ENCODE measurements around the gene NOBOX. TPM values are rescaled to one million over a fixed set of nuclear protein-coding genes. Genes with fewer than 3 reads are reported as not detected.

Gene NOBOX
- total RNA-seq, 2 donors from 2014 or later = not detected

DNA sequence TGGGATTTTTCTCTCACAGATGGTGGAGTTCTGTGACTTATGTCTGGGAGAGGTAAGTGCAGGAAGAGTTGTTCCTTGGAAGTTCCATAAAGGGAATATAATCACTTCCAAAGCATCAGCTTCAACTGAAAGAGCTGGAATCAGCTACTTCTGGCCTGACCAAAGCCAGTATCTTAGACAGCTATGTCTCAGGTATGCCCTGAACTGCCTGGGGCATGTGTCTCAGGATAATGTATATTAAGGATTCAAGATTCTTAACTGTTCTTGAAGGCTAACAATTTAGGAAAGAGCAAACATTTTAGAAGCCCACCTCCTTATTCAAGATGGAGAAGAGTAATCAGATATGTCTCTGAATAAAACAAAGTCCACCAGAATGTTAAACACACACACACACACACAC is 12.4 kb upstream of the NOBOX start:
- Histone ChIP-seq H3K4me3 (no peak overlapping the region), H3K9me3 (no peaks in the 10 kb centered on the region), H3K27me3 (replicated peaks; ENCODE audit: insufficient read depth) (no peaks in the 10 kb centered on the region), H3K4me1 (replicated peaks) (no peaks in the 10 kb centered on the region), H3K27ac (no peak overlapping the region), H3K36me3 (no peaks in the 10 kb centered on the region)
- no peak for DNase-seq (ENCODE audit: low spot score)
- TF ChIP-seq CTCF (IDR thresholded peaks at IDR 0.05) (no peak), POLR2A (IDR thresholded peaks at IDR 0.05) (no peak)
- intact Hi-C loops (cut with DNase I) = no loop called here

DNA sequence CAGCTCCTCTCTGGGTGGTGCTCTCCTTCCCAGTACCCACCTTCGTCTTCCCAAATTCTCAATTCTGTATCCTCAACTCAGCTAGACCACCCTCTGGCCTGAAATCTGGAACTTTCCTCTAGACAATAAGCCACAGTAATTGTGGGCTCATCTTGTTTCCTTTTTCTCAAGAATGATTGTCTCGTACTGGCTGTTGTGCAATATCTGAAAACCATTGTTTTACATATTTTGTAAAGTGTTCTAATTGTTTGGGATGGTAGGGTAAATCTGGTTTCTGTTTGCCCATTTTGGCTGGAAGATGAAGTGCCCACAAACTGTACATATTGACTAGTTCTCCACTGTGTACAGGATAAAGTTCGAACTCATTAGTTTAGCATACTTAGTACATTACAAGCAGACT is 11.3 kb upstream of the NOBOX start:
- DNase-seq (ENCODE audit: low spot score) = no peak
- Histone ChIP-seq H3K9me3 (no peaks in the 10 kb centered on the region), H3K27me3 (replicated peaks; ENCODE audit: insufficient read depth) (no peaks in the 10 kb centered on the region), H3K36me3 (no peaks in the 10 kb centered on the region), H3K4me1 (replicated peaks) (no peaks in the 10 kb centered on the region), H3K4me3 (no peak overlapping the region), H3K27ac (no peak overlapping the region)
- 67% methylated on average over 3 of the region's 3 CpGs for WGBS
- TF ChIP-seq POLR2A (IDR thresholded peaks at IDR 0.05) (no peak), POLR2AphosphoS5 (IDR thresholded peaks at IDR 0.05) (no peak), CTCF (IDR thresholded peaks at IDR 0.05) (no peak)
- intact Hi-C loops (cut with DNase I) = no loop called here

DNA sequence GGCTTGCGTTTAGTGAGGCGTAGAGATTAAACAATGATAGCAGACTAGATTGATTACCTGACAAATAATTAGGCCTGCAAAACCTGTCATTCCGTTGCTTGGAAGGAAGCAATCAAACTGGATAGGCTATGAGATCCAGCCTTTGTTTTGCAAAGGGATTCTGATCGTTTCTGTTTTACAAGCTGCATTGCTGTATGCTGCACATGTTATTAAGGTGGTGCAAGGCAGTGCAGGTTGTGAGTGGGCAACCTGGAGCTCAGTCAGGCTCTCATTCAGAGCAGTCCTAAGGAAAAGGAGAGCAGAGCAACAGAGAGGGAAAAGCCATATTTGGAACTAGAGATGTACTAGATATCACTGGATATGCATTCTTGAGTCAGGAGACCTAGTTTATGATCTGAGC is 6.9 kb upstream of the NOBOX start:
- Histone ChIP-seq H3K36me3 (no peaks in the 10 kb centered on the region), H3K27me3 (replicated peaks; ENCODE audit: insufficient read depth) (no peaks in the 10 kb centered on the region), H3K4me3 (no peak overlapping the region), H3K27ac (no peak overlapping the region), H3K9me3 (no peaks in the 10 kb centered on the region), H3K4me1 (replicated peaks) (no peaks in the 10 kb centered on the region)
- intact Hi-C loops (cut with DNase I) = no loop called here
- no peak for DNase-seq (ENCODE audit: low spot score)
- no peak for TF ChIP-seq POLR2AphosphoS5 (IDR thresholded peaks at IDR 0.05)
- WGBS = 16% methylated on average over 4 of the region's 4 CpGs

DNA sequence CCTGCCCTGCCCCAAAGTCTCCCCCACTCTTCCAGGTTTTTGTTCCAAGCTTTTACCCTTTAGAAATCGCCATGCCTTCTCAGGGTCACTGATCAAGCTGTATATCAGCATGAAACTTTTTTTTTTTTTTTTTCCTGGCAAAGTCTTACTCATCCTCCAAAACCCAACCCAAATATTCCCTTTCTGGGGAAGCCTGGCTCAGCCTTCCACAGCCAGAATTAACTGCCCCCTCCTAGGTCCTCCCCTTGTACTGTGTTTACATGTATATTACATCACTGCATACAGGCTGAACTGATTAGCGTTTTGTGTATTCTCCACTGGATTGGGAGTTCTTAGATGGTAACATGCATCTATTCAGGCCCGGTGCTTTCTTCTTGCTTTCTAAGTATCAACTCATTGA is 4.6 kb upstream of the NOBOX start:
- no peak overlapping the region for H3K4me3 ChIP-seq
- H3K4me1 ChIP-seq (replicated peaks) = no peaks in the 10 kb centered on the region
- intact Hi-C loops (cut with DNase I) = no loop called here
- no peaks in the 10 kb centered on the region for H3K9me3 ChIP-seq
- 44% methylated on average over 3 of the region's 3 CpGs for WGBS
- H3K27ac ChIP-seq = peak overlapping the region in 1 of 2 donors; percentile 61
- no peaks in the 10 kb centered on the region for H3K36me3 ChIP-seq
- DNase-seq (ENCODE audit: low spot score) = no peak
- no peak for TF ChIP-seq POLR2AphosphoS5 (IDR thresholded peaks at IDR 0.05)
- TF ChIP-seq CTCF (IDR thresholded peaks at IDR 0.05) = no peak
- TF ChIP-seq POLR2A (IDR thresholded peaks at IDR 0.05) = no peak
- no peaks in the 10 kb centered on the region for H3K27me3 ChIP-seq (replicated peaks; ENCODE audit: insufficient read depth)

DNA sequence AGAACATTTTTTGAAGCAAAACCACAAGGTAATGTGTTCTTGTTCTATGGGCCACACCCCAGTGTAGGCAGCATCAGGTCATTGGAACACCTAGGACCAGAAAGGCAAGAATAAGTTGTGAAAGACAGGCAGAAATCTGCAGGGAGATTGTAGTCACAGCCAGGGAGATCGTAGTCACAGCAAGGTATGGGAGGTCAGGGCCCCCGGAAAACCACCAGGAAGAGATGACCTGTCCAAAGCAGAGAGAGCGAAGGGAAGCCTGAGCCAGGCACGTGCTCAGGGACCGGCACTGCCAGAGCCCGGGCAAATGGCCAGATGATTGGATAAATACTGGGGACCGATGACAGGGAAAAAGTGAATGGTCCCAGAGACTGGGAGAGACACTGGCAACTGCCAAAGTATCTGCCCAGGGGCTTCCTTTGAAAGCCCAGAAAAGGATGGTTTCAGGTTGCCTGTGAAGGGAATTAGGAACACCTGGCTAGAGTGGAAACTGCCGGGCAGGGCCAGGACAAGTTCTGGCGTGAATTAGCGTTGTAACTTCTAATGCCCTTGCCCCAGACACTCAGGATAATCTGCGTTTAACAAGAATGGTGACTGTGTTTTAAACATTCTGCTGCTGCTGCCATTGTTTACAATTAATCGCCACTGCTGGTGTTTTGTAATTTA is 3.9 kb upstream of the NOBOX start:
- H3K9me3 ChIP-seq = no peaks in the 10 kb centered on the region
- DNase-seq (ENCODE audit: low spot score) = peak; percentile 67
- no peaks in the 10 kb centered on the region for H3K36me3 ChIP-seq
- intact Hi-C loops (cut with DNase I) = no loop called here
- WGBS = 14% methylated on average over 12 of the region's 12 CpGs
- peak overlapping the region; percentile 22 to 61 for H3K27ac ChIP-seq
- H3K4me3 ChIP-seq = no peak overlapping the region
- no peaks in the 10 kb centered on the region for H3K4me1 ChIP-seq (replicated peaks)
- H3K27me3 ChIP-seq (replicated peaks; ENCODE audit: insufficient read depth) = no peaks in the 10 kb centered on the region
- TF ChIP-seq POLR2A (IDR thresholded peaks at IDR 0.05) (no peak), POLR2AphosphoS5 (IDR thresholded peaks at IDR 0.05) (peak; percentile 24), CTCF (IDR thresholded peaks at IDR 0.05) (no peak)
